Hippocampal formation (tissue), 2 donors: ENCODE results near the gene LPIN1.

Source experiments
- DNase-seq, 2 donors: peaks; one replicate each; lab custom pipeline; 2025; lab: John Stamatoyannopoulos, UW

LPIN1 gene

DNA sequence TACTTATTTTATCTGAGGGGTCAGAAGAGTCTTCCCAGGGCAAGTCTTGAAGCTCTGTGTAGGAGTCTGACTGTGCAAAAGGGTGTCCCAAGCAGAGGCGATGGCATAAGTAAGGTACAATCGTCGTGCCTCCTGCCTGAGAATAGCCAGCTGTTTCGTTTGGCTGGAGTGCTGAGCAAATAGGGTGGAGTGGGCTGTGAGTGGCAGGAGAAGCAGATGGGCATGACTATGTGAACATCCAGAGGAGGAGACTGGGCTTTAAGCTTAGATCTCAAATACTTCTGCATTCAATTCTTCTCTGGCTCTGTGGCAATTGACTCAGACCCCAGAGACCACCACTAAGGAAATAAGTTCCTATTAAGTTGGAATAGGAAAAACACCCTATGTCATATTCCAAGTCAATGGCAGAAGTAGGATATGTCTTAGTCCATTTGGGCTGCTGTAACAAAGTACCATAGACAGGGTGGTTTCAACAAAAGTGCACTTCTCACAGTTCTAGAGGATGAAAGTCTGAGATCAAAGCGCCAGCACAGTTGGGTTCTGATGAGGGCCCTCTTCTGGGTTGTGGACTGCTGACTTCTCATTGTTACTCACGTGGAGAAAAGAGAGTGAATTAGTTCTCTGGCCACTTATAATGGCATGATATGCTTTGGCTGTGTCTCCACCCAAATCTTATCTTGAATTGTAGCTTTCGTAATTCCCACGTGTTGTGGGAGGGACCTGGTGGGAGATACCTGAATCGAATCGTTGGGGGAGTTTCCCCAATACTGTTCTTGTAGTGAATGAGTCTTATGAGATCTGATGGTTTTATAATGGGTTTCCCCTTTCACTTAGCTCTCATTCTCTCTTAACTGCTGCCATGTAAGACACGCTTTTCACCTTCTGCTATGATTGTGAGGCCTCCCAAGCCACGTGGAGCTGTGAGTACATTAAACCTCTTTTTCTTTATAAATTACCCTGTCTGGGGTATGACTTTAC, 120.2 kb downstream of the LPIN1 start:
- DNase-seq, result no peak

DNA sequence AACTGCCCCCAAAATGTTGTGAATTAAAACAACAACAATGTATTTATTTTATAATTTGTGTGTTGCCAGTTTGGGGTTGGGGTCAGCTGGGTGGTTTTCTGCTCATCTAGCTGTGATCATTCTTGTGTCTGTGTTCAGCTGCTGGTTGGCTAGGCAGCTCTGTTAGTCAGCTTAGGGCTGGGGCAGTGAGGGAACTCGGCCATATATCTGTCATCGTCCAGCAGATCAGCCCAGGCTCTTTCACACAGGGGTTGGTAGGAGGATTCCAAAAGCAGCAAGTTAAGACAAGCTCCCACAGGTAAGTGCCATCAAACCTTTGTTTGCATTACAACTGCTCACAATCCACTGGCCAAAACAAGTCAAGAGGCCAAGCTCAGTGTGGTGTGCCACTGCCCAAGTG, 121.5 kb downstream of the LPIN1 start:
- no peak for DNase-seq

DNA sequence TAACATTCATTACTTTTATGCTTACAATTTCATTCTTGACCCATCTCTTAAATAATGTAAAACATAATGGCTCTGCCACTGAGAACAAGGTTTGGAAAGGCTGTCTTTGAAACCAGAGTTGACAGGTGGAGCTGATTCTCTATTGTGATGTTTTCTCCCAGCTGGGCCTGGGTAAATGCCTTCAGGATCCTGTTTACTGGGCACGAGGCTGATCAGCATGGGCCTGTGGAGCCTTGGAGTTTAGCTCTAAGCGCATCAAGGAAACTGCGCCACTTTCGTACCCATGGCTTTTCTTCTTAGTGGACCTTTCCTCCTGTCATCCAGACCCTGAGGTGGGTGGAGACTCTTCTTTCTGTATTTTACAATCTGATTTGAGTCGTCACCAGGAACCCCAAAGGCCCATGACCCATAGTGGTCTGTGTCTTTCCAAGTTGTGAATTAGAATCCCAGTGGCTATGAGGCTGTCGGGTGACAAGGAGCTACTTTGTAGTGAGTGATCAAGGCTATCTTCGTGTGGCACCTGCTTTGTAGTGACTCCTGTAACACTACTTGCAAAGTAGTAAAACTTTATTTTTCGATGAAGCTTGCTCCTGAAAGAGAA, 123.1 kb downstream of the LPIN1 start:
- no peak for DNase-seq

DNA sequence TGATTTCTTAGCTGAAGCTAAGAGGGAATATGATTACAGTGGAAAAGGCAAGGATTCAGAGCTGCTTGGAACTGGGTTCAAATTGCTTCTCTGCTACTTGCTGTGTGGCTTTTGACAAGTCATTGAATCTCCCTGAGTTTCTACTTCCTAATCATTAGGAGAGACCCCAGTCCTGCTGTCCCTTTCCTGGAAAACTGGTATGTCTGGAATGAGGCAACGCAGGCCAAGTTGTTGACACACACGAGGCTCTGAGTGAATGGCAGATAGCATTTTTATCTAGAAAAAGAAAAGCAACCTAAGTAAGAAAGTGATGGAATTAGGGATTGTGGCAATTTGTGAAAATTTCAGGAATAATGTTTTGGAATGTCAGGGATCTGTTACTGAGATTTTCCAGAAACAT, 123.6 kb downstream of the LPIN1 start:
- no peak for DNase-seq

DNA sequence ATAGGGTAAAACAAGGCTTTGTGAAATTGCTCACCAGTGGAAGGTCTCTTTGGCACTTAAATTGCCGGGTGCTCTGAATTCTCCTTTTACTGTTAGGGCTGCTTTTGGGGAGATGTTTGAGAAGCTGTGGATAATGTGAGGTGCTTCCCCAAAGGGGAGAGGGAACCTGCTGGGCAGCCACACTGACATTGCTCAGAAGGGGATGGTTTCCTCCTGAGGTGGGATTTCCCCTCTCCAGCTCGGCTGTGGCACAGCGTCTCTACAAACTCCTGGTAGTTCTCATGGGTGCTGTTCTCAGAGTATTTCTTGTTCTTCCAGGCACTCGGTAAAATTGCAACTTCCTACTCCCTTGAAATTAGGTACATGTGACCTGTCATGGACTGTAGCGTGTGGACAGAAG, 124.2 kb downstream of the LPIN1 start:
- DNase-seq, result no peak

DNA sequence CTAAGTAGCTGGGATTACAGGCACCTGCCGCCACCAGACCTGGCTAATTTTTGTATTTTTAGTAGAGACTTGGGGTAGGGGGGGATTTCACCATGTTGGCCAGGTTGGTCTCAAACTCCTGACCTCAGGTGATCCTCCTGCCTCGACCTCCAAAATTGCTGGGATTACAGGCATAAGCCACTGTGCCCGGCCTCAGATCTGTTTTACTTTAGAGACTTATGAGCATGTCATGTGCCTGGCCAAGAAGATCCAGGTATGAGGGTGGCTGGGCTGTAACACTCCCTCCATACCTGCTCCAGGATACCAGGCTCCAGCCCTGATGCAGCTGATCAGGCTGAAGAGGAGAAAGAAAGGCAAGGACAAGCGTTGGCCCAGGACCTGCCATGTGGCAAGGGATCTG, 125.0 kb downstream of the LPIN1 start:
- no peak for DNase-seq

DNA sequence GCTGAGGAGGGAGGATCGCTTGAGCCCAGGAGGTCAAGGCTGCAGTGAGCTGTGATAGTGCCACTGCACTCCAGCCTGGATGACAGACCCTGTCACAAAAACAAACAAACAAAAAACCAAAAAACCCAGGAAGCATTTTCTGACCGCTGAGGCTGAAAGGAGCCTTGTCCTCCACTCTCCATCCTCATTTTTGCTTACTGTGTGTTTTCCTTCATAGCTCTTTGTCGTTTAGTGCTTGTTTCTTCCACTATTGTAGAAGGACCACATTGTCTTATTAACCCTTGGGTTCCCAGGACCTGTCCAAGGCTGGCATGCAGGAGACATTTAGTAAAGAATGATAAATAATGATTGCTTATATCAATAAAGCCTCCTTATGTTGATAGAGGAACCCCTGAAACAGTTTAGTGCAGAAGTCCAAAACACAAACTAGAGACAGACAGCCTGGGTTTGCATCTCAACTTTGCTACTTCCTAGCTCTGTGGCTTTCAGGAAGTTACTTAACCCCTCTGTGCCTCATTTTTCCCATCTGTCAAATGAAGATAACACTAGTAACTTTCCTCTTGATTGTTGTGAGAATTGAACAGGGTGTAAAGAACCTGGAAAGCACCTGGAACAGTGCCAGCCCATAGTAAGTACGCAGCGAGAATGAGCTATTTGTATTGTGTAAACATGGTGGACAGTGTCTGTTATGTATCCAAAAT, 126.0 kb downstream of the LPIN1 start:
- DNase-seq, result no peak

DNA sequence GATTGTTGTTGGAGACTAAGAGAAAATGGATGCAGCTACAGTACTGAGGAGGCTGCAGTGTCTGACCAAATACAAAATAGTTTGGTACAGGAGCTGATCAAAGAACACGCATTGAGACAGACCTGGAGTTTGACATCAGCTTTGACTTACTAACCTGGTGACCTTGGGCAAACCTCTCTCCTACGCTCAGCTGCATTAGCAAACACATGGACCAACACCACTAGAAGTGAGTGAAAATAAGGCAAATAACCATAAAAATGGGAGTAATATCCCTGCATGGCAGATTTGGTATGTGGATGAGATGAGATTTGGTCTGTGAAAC, 126.5 kb downstream of the LPIN1 start:
- DNase-seq, result no peak

DNA sequence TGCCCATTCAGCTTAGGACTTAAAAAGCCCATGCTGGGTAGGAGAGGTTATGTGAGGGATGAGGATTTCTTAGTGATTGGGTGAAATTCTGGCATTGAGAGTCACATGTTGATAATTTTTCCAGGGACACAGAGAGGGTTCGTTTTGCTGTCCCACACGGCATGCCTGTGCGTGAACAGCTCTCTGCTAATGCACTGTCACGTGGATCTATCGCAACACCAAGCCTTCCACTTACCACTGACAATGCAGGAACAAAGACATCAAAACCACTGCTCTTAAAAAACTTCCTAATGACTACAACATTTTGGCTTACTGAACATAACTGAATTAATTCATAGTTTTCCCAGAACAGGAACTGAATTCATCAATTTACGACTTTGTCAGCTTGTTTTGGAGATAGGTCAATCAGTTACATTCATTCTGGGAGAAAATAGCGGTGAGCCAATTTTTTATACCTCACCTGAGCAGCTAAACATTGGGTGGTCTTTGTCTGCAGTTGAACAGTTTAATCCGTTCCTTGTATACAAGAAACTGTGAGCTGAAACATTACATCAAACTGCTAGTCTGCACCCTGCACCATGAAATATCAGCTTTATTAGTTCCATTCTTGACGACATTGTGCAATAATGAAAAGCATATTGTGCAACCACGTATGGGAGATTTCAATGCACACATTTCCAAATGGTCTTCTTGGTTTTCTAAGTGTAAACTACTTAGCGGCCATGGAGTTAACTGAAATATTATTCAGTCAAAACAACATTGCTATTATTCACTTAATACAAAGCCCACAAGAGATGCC, 127.1 kb downstream of the LPIN1 start:
- DNase-seq, result no peak

DNA sequence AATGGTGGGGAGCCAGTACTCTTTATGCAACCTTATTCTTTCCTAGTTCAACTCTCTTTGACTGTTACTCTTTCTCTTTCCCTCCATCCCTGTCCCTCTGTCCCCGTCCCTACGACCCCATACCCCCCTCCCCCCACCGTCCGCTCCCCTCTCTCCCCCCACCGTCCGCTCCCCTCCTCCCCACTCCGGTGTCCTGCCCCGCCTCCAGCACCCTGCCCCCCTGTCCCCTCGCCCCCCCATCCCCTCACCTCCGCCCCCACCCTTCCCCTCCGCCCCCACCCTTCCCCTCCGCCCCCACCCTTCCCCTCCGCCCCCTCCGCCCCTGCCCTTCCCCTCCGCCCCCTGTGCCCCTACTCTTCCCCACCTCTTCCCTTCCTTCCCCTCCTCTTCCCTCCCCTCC, 128.4 kb downstream of the LPIN1 start:
- DNase-seq, result no peak

DNA sequence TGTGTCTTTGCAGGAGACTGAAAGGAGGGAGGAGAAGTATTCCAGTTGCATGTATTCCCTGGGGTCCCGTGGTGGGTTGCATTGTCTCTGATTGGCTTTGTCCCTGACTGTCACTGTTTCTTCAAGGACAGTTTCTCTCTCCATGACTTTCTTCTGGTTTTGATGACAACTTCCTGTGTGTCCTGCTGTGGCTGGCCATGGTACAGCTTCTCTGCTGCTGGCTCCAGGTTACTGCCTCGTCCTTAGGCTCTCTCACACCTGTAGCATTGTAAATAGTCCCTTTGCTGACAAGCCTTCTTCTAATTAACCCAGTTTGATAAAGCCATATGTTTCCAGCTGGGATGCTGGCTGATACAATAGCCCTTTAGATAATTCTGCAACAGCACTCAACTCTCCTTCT, 129.0 kb downstream of the LPIN1 start:
- DNase-seq, result no peak

DNA sequence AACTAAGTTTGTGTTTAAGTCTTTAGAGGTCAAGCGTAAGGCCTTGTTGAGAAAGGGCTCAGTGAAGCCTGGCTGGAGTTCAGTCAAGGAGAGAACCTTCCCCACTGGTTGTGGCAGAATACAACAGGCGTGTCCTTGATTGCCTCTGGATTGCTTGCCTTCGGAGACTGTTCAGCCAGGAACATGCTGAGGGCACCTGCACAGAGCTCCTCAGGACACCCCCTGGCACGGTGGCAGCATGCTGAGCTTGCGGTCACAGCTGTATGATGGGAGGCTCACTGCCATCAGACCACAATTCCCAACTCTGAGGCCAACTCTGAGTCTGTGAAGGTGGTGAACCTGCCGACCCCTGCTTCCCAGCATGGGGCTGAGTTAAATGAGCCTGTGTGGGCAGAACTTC, 130.0 kb downstream of the LPIN1 start:
- no peak for DNase-seq

DNA sequence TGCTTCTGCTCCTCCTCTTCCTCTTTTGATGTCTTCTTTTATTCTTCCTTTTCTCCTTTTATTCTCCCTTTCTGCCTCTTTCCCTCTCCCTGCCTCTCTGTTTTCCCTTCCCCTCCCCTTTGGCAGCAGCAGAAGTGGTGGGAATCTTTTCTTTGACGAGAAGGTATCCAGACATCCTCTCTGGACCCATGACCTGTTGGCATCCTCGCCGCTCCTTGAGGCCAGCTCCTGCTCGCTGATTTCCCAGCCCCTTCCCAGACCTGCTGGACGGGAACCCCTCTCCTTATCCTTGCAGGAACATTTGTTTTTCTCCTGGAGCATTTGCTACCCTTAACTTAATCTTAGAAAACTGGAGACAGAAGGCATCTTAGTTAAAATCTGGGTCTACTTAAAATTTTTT, 130.5 kb downstream of the LPIN1 start:
- DNase-seq, result no peak
